KOPT-K1 (cell line): ENCODE measurements around the gene COBL.

Experiments used
- H3K27ac ChIP-seq: fragments of 200-600 bp; sonication (generic); 2 replicates; pipeline ENCODE4 v1.5.1; 2016; ENCODE audit warnings: antibody characterized with exemption, mild to moderate bottlenecking, low read depth, low read length; ENCODE audit not compliant: poor library complexity, severe bottlenecking
- H3K36me3 ChIP-seq: fragments of 200-600 bp; sonication (generic); 2 replicates; pipeline ENCODE4 v1.5.1; 2017; ENCODE audit warnings: antibody characterized with exemption, mild to moderate bottlenecking, low read length, moderate library complexity; ENCODE audit not compliant: insufficient read depth
- H3K9me3 ChIP-seq: fragments of 200-600 bp; sonication (generic); 2 replicates; pipeline ENCODE4 v1.5.1; 2017; ENCODE audit warnings: antibody characterized with exemption, low read length, mild to moderate bottlenecking; ENCODE audit not compliant: insufficient read depth, poor library complexity, severe bottlenecking

Gene COBL

DNA sequence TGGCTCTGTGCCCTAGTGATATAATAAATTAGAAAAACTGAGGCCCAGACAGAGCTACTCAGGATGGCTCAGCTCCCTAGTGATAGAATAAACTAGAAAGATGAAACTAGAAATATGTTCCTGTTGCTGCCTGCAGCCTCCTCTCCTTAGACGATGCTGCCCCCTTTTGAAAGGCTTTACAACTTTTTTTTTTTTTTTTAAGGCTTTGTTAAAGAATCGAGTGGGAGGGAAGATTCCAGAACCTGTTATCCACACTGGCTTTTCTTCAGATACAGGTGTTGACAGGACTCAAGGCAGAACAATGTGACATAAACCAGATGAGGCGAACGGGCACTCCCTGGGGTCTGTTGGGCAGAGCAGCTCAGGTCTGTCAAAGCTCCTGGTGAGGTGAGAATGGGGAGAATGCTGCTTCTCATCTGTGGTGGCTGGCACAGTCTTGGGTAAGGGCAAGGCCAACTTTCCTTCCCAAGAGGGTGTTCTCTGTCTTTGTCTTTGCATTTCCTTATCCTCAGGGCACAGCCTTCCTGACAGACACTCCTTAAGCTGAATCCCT, 175.1 kb downstream of the COBL start:
- Histone ChIP-seq H3K9me3 (peaks cover 3% of the 10 kb centered on the region), H3K27ac (peak overlapping the region; percentile 6), H3K36me3 (no peaks in the 10 kb centered on the region)

DNA sequence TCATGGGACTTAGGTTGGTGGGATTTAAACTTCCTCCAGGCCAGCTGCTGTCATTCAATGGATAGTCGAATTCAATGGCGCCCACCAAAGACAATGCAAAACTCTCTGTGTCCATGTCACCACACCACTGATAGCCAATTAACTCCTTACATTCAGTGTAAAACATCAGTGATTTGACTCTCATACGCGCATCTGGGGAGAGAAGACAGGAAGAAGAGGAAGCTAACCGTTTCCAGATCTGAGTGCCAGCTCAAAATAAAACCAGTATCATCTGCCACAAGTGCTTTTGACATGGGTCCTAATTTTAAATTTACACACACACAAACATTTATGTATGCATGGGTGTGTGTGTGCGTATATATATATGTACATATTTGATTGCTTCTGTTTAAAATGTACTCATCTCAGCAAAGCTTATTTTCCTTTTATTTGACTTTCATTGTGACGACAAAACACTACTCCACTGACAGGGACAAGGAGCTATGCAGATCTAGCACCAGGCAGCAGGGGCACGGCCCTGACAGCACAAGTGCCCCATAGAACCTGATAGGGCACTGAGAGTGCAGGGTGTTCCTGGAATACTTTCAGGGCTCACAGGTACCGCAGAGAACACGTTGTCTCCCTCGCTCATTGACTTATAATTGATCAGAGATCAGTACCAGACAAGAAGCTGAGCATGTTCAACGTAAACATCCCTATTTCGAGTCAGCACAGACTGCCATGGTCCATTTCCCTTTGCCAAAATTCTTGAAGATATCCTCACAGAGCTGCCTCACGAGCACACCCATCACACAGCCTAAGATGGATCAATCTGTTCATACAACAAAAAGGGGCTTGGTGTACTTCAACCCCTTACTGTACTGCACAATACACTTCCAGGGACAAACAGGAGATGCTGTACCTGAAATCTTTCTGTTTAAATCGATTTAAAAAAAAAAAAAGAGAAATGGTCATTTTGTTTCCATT, 176.1 kb downstream of the COBL start:
- Histone ChIP-seq H3K27ac (peak overlapping the region; percentile 6), H3K36me3 (no peaks in the 10 kb centered on the region), H3K9me3 (no peaks in the 10 kb centered on the region)

DNA sequence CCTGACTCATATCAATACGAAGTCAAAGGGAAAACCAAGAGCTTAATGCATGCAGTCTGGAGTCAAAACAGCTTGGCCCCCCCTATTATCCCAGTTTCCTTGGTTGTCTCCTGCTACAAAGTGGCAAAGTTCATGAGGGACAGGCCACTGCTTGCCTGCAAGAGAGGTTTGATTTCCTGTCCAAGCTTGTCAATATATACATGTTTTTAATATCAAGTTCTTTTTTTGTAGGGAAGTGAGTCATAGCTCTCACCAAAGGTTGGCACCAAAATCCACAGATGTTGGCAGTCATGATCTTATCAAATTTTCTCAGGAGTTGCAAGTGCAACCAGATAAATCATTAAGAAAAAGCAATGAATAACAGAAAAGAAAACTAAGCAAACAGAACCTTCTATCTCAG, 176.8 kb downstream of the COBL start:
- Histone ChIP-seq H3K36me3 (no peaks in the 10 kb centered on the region), H3K27ac (no peak overlapping the region), H3K9me3 (no peaks in the 10 kb centered on the region)

DNA sequence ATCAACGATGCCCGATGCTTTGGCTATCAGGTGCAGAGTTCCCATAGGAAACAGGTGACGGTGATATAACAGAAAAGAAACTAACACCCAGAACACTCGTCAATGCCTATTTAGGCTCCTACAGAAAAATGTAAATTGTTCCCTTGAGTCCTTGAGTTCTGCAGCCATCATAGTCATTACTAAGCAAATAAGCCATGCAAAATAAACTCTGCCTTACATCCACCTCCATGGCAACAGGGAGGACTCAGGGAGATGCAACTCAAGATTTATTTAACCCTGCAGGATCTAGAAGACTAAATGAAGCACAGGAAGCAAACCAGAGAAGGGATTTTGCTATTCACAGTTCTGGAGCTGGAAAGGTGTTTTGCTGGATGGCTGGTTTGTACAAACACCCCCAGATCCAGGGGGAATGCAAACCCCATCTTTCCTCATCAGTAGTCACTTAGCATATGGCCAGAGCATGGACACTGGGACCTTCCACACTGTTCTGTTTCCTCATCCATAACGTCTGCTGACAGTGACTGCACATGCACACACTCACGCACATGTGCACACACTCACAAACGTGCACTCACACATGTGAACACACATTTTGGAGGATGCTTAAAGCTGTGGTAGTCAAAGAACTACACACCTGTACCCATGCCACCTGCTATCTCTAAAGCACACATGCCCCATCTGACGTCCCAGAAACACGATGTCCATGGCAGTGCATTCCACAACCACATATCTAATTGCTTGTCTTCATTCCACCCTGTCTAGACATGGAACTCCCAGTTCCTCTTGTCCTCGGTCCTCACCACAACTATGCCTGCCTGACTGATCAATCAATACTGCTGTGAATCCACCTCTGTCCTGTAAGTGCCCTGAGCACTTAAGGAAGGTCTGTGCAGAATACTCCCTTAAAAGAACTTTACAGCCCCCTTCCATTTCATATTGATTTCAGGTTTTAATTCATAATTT, 178.2 kb downstream of the COBL start:
- H3K36me3 ChIP-seq = no peaks in the 10 kb centered on the region
- no peak overlapping the region for H3K27ac ChIP-seq
- no peaks in the 10 kb centered on the region for H3K9me3 ChIP-seq

DNA sequence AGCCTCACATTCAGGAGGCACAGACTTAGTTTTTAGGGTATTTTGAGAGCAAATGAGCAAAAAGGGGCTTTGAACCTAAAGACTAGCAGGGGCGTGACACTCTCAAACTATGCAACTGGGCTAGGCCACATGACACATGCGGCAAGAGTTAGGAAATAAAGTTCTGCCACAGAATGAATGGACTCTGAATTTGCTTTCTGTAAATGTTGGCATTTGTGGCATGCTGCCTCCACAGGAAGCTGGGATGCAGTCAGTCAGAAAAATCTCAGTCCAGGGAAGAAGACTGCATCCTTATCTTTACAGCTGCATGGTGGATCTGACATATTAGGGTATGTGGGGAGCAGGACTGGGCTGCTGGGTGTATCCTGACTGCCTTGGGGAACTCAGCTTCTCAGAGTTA, 181.0 kb downstream of the COBL start:
- no peaks in the 10 kb centered on the region for H3K36me3 ChIP-seq
- peaks cover 8% of the 10 kb centered on the region for H3K9me3 ChIP-seq

DNA sequence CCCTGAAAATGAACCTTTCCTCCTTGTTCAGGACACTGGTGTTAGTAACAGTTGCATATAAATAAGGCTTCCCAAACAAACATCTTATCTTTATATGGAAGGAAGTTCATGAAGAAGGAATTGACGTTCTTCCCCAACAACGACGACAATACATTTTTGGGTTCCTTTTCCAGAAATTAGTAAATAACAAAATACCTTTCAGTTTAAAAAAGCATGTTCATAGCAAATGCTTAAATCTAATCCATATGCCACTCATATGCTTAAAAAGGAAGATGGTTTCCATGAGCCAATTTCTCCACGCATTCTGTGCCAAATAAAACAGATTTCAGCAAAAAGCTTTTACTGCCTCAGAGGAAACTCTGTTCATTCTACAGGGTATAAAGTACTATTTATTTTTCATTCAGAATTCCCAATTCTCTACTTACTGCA, 182.6 kb downstream of the COBL start:
- Histone ChIP-seq H3K9me3 (peaks cover 8% of the 10 kb centered on the region), H3K27ac (no peak overlapping the region), H3K36me3 (no peaks in the 10 kb centered on the region)

More for the DNA sequence above, 181.0 kb downstream of the COBL start:
- no peak overlapping the region for H3K27ac ChIP-seq

DNA sequence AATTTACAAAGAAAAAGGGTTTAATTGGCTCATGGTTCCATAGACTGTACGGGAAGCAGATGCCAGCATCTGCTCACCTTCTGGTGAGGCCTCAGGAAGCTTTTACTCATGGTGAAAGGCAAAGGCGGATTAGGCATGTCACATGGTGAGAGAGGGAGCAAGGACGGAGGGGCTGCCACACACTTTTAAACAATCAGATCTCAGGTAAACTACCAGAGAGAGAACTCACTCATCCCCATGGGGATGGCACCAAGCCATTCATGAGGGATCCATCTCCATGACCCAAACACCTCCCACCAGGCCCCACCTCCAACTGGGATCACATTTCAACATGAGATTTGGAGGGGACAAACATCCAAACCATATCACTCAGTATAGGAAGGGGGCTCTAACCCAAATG, 183.9 kb downstream of the COBL start:
- H3K27ac ChIP-seq = no peak overlapping the region
- H3K36me3 ChIP-seq = no peaks in the 10 kb centered on the region
- H3K9me3 ChIP-seq = peaks cover 8% of the 10 kb centered on the region

DNA sequence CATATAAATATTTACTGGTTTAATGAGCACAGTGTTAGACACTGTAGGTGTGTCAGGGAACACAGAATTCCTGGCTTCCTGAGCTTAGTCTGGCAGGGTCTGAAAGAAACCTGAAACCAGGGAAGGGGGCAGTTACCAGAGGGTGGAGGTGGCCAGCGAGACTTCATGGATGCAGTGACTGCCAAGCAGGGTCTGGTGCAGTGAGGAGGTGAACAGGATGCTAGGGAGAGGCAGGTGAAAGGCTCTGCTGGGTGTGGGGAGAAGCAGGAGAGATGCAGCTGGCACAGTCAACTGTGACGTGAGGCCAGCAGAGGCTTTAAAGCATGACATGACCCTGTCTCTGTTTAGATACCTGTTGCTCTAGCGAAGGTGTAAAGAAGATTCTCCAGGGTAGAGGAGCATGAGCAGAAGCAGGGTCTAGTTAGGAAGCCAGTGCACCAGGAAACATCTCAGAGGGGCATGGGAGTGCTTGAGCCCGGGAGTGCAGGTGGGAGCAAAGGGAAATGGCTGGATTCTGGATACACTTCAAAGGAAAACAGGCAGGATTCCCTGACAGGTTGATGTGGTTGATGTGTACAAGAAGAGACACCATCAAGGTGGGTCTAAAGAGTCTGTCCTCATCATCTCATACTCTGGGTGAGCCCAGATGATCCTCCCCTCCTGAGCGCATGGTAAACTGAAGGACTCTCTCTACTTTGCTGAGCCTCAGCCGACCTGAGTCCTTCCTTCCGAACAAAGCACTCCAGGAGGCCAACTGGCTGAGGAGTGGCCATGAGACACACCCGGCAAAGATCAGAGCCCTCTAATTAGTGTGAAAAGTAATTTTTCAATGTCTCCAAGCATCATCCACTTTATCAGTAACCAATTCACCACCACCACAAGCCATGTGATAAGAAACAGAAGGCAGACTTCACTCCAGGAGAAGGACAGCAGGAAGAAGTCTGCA, 186.8 kb downstream of the COBL start:
- Histone ChIP-seq H3K36me3 (no peaks in the 10 kb centered on the region), H3K9me3 (peaks cover 8% of the 10 kb centered on the region), H3K27ac (no peak overlapping the region)

DNA sequence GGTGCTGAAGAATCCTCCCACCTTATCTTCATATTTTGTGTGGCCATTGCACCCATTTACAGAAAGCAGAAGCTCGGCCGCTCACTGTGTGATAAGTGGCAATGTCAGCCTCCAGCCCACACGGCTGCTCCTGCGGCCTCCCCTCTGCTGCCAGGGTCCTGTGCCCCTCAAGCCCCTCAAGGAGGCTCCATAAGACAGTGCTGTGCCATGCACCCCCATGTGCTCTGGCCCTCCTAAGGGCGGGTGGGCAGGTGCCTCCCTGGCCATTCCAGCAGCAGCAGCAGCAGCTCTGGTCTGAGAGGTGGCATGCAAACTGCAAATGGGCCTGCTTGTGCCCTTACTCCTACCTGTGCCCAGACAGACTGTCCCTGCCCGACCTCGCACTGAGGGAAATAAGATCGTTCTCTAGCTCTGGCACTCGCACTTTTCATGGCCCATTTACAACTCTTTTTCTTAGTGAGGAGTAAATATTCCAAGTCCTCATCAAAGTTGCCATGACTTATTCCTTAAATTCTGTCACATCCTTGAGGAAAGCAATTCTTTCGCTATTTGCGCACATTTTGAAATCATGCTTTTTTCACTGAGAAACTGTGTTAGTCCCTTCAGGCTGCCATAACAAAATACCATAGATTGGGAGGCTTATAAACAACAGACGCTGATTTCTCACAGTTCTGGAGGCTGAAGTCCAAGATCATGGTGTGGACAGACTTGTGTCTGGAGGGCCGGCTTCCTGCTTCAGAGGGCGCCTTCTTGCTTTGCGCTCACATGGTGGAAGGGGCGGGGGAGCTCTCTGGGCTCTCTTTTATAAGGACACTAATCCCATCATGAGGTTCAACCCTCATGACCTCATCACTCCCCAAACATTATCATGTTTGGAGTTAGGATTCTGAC, 187.8 kb downstream of the COBL start:
- no peak overlapping the region for H3K27ac ChIP-seq
- H3K36me3 ChIP-seq = no peaks in the 10 kb centered on the region
- peaks cover 8% of the 10 kb centered on the region for H3K9me3 ChIP-seq

DNA sequence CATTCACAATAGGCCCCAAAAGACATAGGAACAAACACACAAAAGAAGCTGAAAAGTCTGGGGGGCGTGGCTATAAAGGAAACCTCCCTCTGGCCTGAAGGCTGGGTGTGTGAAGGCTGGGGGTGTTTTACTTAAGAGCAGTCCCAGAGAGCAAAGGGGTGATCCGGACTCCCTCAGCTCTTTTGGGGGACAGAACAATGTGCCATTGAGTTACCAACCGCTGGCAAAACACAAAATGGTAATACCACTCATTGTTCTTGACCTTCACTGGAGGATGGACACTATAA, 189.0 kb downstream of the COBL start:
- H3K9me3 ChIP-seq = peaks cover 6% of the 10 kb centered on the region
- H3K27ac ChIP-seq = no peak overlapping the region
- no peaks in the 10 kb centered on the region for H3K36me3 ChIP-seq

DNA sequence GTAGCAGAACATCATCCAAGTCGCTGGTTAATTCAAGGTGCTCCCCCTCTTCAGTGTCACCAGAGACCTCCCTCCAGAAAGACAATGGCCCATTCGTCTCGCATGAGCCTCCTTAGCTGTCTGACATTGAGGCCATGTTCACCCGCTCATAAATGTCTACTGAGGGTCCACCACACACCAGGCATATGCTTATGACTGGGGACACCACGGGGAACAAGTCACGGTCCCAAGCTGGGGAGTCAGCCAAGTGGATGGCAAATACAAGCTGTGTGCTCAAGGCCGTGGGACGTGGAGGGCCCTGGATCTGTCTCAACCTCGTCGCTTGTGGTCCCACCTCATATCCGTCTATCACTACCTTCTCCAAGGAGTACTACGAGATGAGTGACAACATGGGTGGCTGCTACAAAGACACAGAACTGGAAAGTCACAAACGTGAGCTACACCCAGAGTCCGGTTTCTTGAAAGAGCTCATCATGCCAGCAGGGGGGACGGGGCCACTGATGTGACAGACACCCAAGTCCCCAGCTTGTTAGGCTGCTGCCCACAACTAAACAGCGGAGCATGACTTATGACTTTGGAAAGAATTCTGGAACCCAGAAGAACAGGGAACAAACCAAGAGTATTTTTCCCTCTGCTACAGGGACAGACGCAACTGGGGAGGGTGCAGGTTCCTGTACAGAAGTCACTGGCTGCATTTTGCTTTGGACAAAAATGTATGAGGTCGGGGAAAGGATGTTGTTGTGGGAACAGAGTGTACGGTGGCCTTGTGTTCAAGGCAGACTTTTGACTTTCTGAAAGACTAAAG, 189.6 kb downstream of the COBL start:
- Histone ChIP-seq H3K27ac (no peak overlapping the region), H3K36me3 (no peaks in the 10 kb centered on the region), H3K9me3 (peaks cover under 1% of the 10 kb centered on the region)

DNA sequence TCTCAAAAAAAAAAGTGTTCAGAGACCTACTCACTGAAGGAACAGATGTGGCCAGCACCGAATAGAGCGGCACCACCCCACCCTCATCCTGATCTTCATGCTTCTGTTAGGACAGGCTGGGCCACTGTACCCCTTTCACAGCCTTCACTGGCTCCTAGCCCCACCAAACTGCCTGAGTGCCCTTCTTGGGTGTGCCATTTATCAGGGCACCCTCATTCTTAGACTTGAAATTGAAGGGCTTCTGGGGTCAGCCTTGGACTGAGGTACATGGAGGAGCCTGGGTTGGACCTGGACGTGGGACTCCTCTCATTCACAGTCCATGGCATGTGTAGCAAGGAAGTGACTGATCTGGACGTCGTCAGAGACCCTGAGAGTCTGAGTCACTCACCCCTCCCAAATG, 190.3 kb downstream of the COBL start:
- Histone ChIP-seq H3K27ac (no peak overlapping the region), H3K36me3 (no peaks in the 10 kb centered on the region), H3K9me3 (no peaks in the 10 kb centered on the region)

DNA sequence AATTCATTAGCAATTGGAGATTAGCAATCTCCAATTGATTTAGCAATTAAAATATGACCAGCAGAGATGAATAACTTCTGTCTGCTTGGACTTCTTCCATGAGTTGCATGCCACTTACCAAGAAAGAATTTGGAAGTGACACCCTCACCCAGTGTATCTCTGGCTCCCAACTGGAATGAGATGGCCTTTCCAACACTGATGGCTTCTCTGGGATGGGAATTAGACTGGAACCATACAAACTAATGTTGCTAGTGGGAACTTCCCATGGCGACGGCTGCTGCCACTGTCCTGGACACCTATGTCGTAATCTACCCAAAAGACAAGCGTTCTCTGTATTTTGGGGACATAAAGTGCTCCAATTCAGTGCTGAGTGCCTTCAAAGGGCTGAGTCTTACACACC, 192.3 kb downstream of the COBL start:
- Histone ChIP-seq H3K36me3 (no peaks in the 10 kb centered on the region), H3K9me3 (no peaks in the 10 kb centered on the region), H3K27ac (no peak overlapping the region)
